OCI-LY1 (cell line): Measurements from ENCODE around the gene GPR17.

Experiments used
- EZH2 ChIP-seq: fragments of 200-600 bp; sonication (generic), shearing (Covaris generic); IDR thresholded peaks from 2 replicates; pipeline ENCODE4 v1.8.0; 2017; ENCODE audit warnings: borderline replicate concordance, mixed run types, mild to moderate bottlenecking, antibody characterized with exemption, low read length, moderate library complexity, mixed read lengths
- TF ChIP-seq, protein P1 (sequence below): fragments of 200-600 bp; sonication (generic), shearing (Covaris generic); IDR thresholded peaks from 2 replicates; pipeline ENCODE4 v1.5.1; 2017; ENCODE audit warnings: mild to moderate bottlenecking, antibody characterized with exemption, low read length, moderate library complexity, mixed read lengths

DNA sequence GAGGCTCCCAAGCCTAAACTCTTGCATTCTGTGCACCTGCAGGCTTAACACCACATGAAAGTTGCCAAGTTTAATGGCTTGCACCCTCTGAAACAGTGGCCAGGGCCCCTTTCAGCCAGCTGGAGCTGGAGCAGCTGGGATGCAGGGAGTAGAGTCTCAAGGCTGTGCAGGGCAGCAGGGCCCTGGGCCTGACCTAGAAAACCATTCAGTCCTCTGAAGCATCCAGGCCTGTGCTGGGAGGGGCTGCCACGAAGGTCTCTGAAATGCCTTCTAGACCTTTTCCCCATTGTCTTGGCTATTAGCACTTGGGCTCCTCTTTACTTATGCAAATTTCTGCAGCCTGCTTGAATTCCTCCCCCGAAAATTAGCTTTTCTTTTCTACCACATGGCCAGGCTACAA, 44.7 kb downstream of the GPR17 start:
- TF ChIP-seq, protein P1, sequence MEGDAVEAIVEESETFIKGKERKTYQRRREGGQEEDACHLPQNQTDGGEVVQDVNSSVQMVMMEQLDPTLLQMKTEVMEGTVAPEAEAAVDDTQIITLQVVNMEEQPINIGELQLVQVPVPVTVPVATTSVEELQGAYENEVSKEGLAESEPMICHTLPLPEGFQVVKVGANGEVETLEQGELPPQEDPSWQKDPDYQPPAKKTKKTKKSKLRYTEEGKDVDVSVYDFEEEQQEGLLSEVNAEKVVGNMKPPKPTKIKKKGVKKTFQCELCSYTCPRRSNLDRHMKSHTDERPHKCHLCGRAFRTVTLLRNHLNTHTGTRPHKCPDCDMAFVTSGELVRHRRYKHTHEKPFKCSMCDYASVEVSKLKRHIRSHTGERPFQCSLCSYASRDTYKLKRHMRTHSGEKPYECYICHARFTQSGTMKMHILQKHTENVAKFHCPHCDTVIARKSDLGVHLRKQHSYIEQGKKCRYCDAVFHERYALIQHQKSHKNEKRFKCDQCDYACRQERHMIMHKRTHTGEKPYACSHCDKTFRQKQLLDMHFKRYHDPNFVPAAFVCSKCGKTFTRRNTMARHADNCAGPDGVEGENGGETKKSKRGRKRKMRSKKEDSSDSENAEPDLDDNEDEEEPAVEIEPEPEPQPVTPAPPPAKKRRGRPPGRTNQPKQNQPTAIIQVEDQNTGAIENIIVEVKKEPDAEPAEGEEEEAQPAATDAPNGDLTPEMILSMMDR = no peak
- TF ChIP-seq EZH2 = no peak
